SK-N-SH (cell line): Measurements from ENCODE around the gene TDRD12.

ENCODE experiments used
- CTCF ChIP-seq: fragments of 200-600 bp; sonication (generic); IDR thresholded peaks from 2 replicates; pipeline ENCODE4 v1.6.1; 2017; ENCODE audit warnings: antibody characterized with exemption, mild to moderate bottlenecking, moderate library complexity
- EP300 ChIP-seq, 2 experiments: IDR thresholded peaks; 2 replicates each; pipeline versions ENCODE4 v1.4.0 to v1.6.1; 2012; ENCODE audit warnings: borderline replicate concordance in 1 of 2, low read depth in 1 of 2, low read length in 1 of 2
- FOXJ3 ChIP-seq: sonication (generic); formaldehyde crosslinking; IDR thresholded peaks from 2 replicates; pipeline ENCODE4 v1.5.1; 2020; ENCODE audit warnings: mild to moderate bottlenecking, missing genetic modification reagents
- JUND ChIP-seq: IDR thresholded peaks from 2 replicates; pipeline ENCODE4 v1.4.0; 2012
- MEF2A ChIP-seq: IDR thresholded peaks from 2 replicates; pipeline ENCODE4 v1.4.0; 2012; ENCODE audit warnings: low read depth, borderline replicate concordance
- MXI1 ChIP-seq: IDR thresholded peaks from 2 replicates; pipeline ENCODE4 v1.6.1; 2012; ENCODE audit warnings: mild to moderate bottlenecking, low read depth, low read length, improper control_type of control experiment
- NRF1 ChIP-seq: IDR thresholded peaks from 2 replicates; pipeline ENCODE4 v1.6.1; 2012; ENCODE audit warnings: low read depth, mild to moderate bottlenecking, low read length
- POLR2AphosphoS5 ChIP-seq: IDR thresholded peaks from 2 replicates; pipeline ENCODE4 v1.6.1; 2012; ENCODE audit warnings: low read depth, low read length
- RAD21 ChIP-seq: IDR thresholded peaks from 2 replicates; pipeline ENCODE4 v1.6.1; 2012; ENCODE audit warnings: mild to moderate bottlenecking, low read length
- RCOR1 ChIP-seq: fragments of 150-350 bp; IDR thresholded peaks from 2 replicates; pipeline ENCODE4 v1.6.1; 2017; ENCODE audit warnings: antibody characterized with exemption, low read length
- RFX5 ChIP-seq: IDR thresholded peaks from 2 replicates; pipeline ENCODE4 v1.6.1; 2012; ENCODE audit warnings: mild to moderate bottlenecking, improper control_type of control experiment, low read length
- USF1 ChIP-seq: IDR thresholded peaks from 2 replicates; pipeline ENCODE4 v1.4.0; 2012; ENCODE audit warnings: low read depth, borderline replicate concordance
- USF2 ChIP-seq: fragments of 150-350 bp; IDR thresholded peaks from 2 replicates; pipeline ENCODE4 v1.6.1; 2017; ENCODE audit warnings: antibody characterized with exemption, low read length, low read depth, borderline replicate concordance
- TF ChIP-seq, protein P1 (sequence below): IDR thresholded peaks from 2 replicates; pipeline ENCODE4 v1.6.1; 2012; ENCODE audit warnings: mild to moderate bottlenecking, low read depth, low read length, moderate library complexity

DNA sequence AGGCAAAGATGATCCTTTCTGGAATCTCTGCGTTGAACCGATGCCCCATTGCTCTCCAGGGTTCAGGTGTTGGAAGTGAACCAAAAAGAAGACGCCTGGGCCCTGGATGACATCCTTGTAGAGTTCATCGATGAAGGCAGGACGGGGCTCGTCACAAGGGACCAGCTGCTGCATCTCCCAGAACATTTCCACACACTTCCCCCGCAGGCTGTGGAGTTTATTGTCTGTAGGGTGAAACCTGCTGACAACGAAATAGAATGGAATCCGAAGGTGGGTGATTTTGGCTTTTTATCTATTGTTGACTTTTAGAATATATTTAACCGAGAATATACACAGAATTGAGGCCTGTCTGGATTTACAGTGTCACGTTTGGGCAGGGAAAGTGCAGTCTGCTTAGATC is 91.6 kb downstream of the TDRD12 start:
- TF ChIP-seq CTCF = no peak
- TF ChIP-seq RAD21 = no peak
- TF ChIP-seq NRF1 = no peak
- no peak for TF ChIP-seq MXI1
- TF ChIP-seq USF2 = no peak
- TF ChIP-seq EP300 (IDR thresholded peaks at IDR 0.05; ENCODE audit: borderline replicate concordance in 1 of 2, low read depth in 1 of 2, low read length in 1 of 2) = no peak
- TF ChIP-seq USF1 = no peak
- no peak for TF ChIP-seq MEF2A
- TF ChIP-seq JUND = no peak
- no peak for TF ChIP-seq POLR2AphosphoS5
- no peak for TF ChIP-seq RCOR1
- TF ChIP-seq FOXJ3 (CRISPR knock-in tag) = no peak
- no peak for TF ChIP-seq RFX5
- TF ChIP-seq, protein P1, sequence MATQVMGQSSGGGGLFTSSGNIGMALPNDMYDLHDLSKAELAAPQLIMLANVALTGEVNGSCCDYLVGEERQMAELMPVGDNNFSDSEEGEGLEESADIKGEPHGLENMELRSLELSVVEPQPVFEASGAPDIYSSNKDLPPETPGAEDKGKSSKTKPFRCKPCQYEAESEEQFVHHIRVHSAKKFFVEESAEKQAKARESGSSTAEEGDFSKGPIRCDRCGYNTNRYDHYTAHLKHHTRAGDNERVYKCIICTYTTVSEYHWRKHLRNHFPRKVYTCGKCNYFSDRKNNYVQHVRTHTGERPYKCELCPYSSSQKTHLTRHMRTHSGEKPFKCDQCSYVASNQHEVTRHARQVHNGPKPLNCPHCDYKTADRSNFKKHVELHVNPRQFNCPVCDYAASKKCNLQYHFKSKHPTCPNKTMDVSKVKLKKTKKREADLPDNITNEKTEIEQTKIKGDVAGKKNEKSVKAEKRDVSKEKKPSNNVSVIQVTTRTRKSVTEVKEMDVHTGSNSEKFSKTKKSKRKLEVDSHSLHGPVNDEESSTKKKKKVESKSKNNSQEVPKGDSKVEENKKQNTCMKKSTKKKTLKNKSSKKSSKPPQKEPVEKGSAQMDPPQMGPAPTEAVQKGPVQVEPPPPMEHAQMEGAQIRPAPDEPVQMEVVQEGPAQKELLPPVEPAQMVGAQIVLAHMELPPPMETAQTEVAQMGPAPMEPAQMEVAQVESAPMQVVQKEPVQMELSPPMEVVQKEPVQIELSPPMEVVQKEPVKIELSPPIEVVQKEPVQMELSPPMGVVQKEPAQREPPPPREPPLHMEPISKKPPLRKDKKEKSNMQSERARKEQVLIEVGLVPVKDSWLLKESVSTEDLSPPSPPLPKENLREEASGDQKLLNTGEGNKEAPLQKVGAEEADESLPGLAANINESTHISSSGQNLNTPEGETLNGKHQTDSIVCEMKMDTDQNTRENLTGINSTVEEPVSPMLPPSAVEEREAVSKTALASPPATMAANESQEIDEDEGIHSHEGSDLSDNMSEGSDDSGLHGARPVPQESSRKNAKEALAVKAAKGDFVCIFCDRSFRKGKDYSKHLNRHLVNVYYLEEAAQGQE = no peak
